Stomach (tissue), 9 donors: ENCODE data around the gene MAGI1. TPM values are rescaled to one million over a fixed set of nuclear protein-coding genes. Genes with fewer than 3 reads are reported as not detected.
A peak's percentile ranks its signal among the peaks of the same experiment; 100 is the strongest.

Source experiments
- DNase-seq, 2 donors: peaks; one replicate each; pipeline versions ENCODE4 v3.0.0 to v3.0.0-alpha.2; 2013 to 2019
- H3K27ac ChIP-seq, 5 donors: fragments of 200-600 bp in 4 of 5; sonication (generic) in 4 of 5; one replicate each; pipeline ENCODE4 v1.5.1; 2013 to 2019; ENCODE audit warnings: mild to moderate bottlenecking in 1 of 5, moderate library complexity in 1 of 5
- H3K27me3 ChIP-seq, 3 donors: fragments of 200-600 bp; sonication (generic); one replicate each; pipeline ENCODE4 v1.5.1; 2017 to 2019; ENCODE audit warnings: mixed run types in 1 of 3
- H3K36me3 ChIP-seq, 4 donors: fragments of 200-600 bp; sonication (generic); 1 replicate in 3 of 4; 2 replicates in 1 of 4; pipeline ENCODE4 v1.5.1; 2016 to 2019
- H3K4me1 ChIP-seq, 4 donors: fragments of 200-600 bp; sonication (generic); one replicate each; pipeline ENCODE4 v1.5.1; 2016 to 2019
- H3K4me3 ChIP-seq, 4 donors: fragments of 200-600 bp; sonication (generic) in 3 of 4; one replicate each; pipeline ENCODE4 v1.5.1; 2016 to 2019; ENCODE audit warnings: mild to moderate bottlenecking in 1 of 4
- H3K9me3 ChIP-seq, 4 donors: fragments of 200-600 bp; sonication (generic); one replicate each; pipeline ENCODE4 v1.5.1; 2016 to 2019
- EP300 ChIP-seq: sonication (generic); formaldehyde crosslinking; IDR thresholded peaks from one replicate; pipeline ENCODE4 v1.6.1; 2017; ENCODE audit warnings: antibody characterized with exemption
- POLR2A ChIP-seq, 4 donors: fragments of 450-650 bp; IDR thresholded peaks; one replicate each; pipeline ENCODE4 v1.6.1; 2016; ENCODE audit warnings: antibody characterized with exemption in 4 of 4, control low read depth in 2 of 4, mild to moderate bottlenecking in 1 of 4, moderate library complexity in 1 of 4
- POLR2AphosphoS5 ChIP-seq, 3 donors: sonication (generic); formaldehyde crosslinking; IDR thresholded peaks; one replicate each; pipeline ENCODE4 v1.6.1; 2016; ENCODE audit warnings: antibody characterized with exemption in 3 of 3
- WGBS, 5 donors: extraction: QIAGEN DNeasy Blood & Tissue Kit in 3 of 5; methylation state at CpG; one replicate each; pipeline versions ENCODE4 v1.1.5 to v1.1.7; 2013 to 2018; 5-methylcytosine and 5-hydroxymethylcytosine counted together
- intact Hi-C: fragments of 100-400 bp; cut with DNase I; formaldehyde crosslinking; loops from one replicate; pipeline ENCODE4 v1.15.1; 2023; ENCODE audit warnings: low total_unique reads
- polyA plus RNA-seq, 3 donors: library from polyadenylated mRNA; stranded (reverse); fragments of 200-250 nt; gene quantifications; one replicate each; pipeline ENCODE4 v1.2.3, GENCODE V29; 2013
- total RNA-seq, 5 donors: library from RNA; depleted of rRNA; stranded (reverse); fragments of >200 nt; gene quantifications; one replicate each; pipeline versions ENCODE4 v1.1.0 to v1.2.3, GENCODE V29; 2014 to 2016
- TF ChIP-seq, protein P1 (sequence below), 7 experiments: fragments of 450-650 bp in 4 of 7; fragments of 200-600 bp in 3 of 7; sonication (generic) in 3 of 7; IDR thresholded peaks; one replicate each; pipeline ENCODE4 v1.5.1; 2016 to 2019; ENCODE audit warnings: antibody characterized with exemption in 7 of 7, control low read depth in 2 of 7, mild to moderate bottlenecking in 1 of 7
- donor health status: healthy with polysubstance abuse.
- donor health status: Bipolar disorder and iron deficiency.
- donor health status: healthy.

Gene MAGI1
- total and polyA plus RNA-seq, 8 donors, result 5.7 to 237 (median 84.8) TPM

- WGBS, 5 donors, result 43 to 76% (median 51%) methylated on average over 1 of the region's 1 CpG
- Histone ChIP-seq H3K4me1 (peaks cover 0 to 17% (median 4%) of the 10 kb centered on the region in 4 donors), H3K4me3 (no peak overlapping the region), H3K27me3 (no peaks in the 10 kb centered on the region), H3K9me3 (no peaks in the 10 kb centered on the region), H3K36me3 (no peaks in the 10 kb centered on the region), H3K27ac (no peak overlapping the region)
- TF ChIP-seq, protein P1, sequence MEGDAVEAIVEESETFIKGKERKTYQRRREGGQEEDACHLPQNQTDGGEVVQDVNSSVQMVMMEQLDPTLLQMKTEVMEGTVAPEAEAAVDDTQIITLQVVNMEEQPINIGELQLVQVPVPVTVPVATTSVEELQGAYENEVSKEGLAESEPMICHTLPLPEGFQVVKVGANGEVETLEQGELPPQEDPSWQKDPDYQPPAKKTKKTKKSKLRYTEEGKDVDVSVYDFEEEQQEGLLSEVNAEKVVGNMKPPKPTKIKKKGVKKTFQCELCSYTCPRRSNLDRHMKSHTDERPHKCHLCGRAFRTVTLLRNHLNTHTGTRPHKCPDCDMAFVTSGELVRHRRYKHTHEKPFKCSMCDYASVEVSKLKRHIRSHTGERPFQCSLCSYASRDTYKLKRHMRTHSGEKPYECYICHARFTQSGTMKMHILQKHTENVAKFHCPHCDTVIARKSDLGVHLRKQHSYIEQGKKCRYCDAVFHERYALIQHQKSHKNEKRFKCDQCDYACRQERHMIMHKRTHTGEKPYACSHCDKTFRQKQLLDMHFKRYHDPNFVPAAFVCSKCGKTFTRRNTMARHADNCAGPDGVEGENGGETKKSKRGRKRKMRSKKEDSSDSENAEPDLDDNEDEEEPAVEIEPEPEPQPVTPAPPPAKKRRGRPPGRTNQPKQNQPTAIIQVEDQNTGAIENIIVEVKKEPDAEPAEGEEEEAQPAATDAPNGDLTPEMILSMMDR (IDR thresholded peaks at IDR 0.05), result no peak
- TF ChIP-seq POLR2A (IDR thresholded peaks at IDR 0.05), result no peak
- TF ChIP-seq POLR2AphosphoS5 (IDR thresholded peaks at IDR 0.05), result no peak
- TF ChIP-seq EP300, result no peak
- peak in 1 of 2 donors; percentile 20 for DNase-seq
- intact Hi-C loops, result no loop called here
Measured at GRCh38 chr3:65619888-65620287, 418.8 kb downstream of the MAGI1 start.

GRCh38 chr3:65619451-65619881 is 419.3 kb downstream of the MAGI1 start:
- Histone ChIP-seq H3K27me3 (no peaks in the 10 kb centered on the region), H3K4me1 (peaks cover 0 to 17% (median 4%) of the 10 kb centered on the region in 4 donors), H3K27ac (no peak overlapping the region), H3K4me3 (no peak overlapping the region), H3K36me3 (no peaks in the 10 kb centered on the region), H3K9me3 (no peaks in the 10 kb centered on the region)
- TF ChIP-seq EP300 (no peak), POLR2AphosphoS5 (IDR thresholded peaks at IDR 0.05) (no peak), POLR2A (IDR thresholded peaks at IDR 0.05) (no peak)
- TF ChIP-seq, protein P1 (IDR thresholded peaks at IDR 0.05), result no peak
- 35 to 56% (median 50%) methylated on average over 5 of the region's 5 CpGs for WGBS, 5 donors
- DNase-seq, result peak in 1 of 2 donors; percentile 33
- intact Hi-C loops, result no loop called here

DNA sequence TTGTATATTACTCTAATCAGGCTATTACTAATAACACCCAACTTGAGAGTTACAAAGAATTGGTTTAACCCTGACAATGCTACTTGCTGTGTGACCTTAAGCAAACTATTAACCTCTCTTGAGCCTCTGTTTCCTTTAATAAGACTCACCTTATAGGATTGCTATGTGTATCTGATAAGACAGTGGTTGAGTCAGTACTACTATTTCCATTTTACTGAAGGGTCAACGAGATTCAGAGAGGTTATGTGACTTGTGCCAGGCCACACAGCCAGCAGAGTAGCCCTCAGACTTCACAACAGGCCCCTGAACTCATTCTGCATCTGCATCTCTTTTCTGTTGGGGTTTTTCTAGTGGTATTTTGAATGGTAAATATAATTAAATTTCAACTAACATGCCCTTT is 420.1 kb downstream of the MAGI1 start:
- WGBS, 5 donors, result 33 to 56% (median 39%) methylated on average over 1 of the region's 1 CpG
- H3K27ac ChIP-seq, result no peak overlapping the region
- H3K9me3 ChIP-seq, result no peaks in the 10 kb centered on the region
- H3K36me3 ChIP-seq, result no peaks in the 10 kb centered on the region
- no peak overlapping the region for H3K4me3 ChIP-seq
- TF ChIP-seq POLR2AphosphoS5 (IDR thresholded peaks at IDR 0.05) (no peak), EP300 (no peak), POLR2A (IDR thresholded peaks at IDR 0.05) (no peak)
- TF ChIP-seq, protein P1 (IDR thresholded peaks at IDR 0.05), result no peak
- DNase-seq, result no peak
- H3K27me3 ChIP-seq, result no peaks in the 10 kb centered on the region
- intact Hi-C loops, result no loop called here
- peaks cover 0 to 17% (median 4%) of the 10 kb centered on the region in 4 donors for H3K4me1 ChIP-seq

- no peaks in the 10 kb centered on the region for H3K9me3 ChIP-seq
- peaks cover 0 to 17% (median 4%) of the 10 kb centered on the region in 4 donors for H3K4me1 ChIP-seq
- WGBS, 5 donors, result 90 to 93% (median 92%) methylated on average over 6 of the region's 6 CpGs
- intact Hi-C loops, result no loop called here
- no peak for DNase-seq
- no peaks in the 10 kb centered on the region for H3K36me3 ChIP-seq
- H3K4me3 ChIP-seq, result no peak overlapping the region
- no peak overlapping the region for H3K27ac ChIP-seq
- TF ChIP-seq, protein P1 (IDR thresholded peaks at IDR 0.05), result no peak
- TF ChIP-seq EP300, result no peak
- no peak for TF ChIP-seq POLR2AphosphoS5 (IDR thresholded peaks at IDR 0.05)
- no peak for TF ChIP-seq POLR2A (IDR thresholded peaks at IDR 0.05)
- no peaks in the 10 kb centered on the region for H3K27me3 ChIP-seq
Measured at GRCh38 chr3:65617787-65618186, 420.9 kb downstream of the MAGI1 start.
